GM12874 (cell line): ENCODE results near the gene ZNF516.

Experiments used
- CTCF ChIP-seq: IDR thresholded peaks from 2 replicates; pipeline ENCODE4 v1.5.1; 2011; ENCODE audit warnings: low read depth, mild to moderate bottlenecking, control low read depth, low read length, moderate library complexity; ENCODE audit not compliant: insufficient read depth

ZNF516 gene

GRCh38 chr18:76505614-76506013 lies 10.6 kb upstream of the ZNF516 start:
- no peak for TF ChIP-seq CTCF

GRCh38 chr18:76504749-76505148 lies 9.7 kb upstream of the ZNF516 start:
- TF ChIP-seq CTCF: no peak

- no peak for TF ChIP-seq CTCF
These were observed 8.8 kb upstream of the ZNF516 start for GRCh38 chr18:76503649-76504386.

- no peak for TF ChIP-seq CTCF
These were observed 7.5 kb upstream of the ZNF516 start for GRCh38 chr18:76502551-76502950.

GRCh38 chr18:76499637-76500340 lies 4.7 kb upstream of the ZNF516 start:
- TF ChIP-seq CTCF: no peak

GRCh38 chr18:76499021-76499420 lies 4.0 kb upstream of the ZNF516 start:
- no peak for TF ChIP-seq CTCF

GRCh38 chr18:76498064-76498463 lies 3.0 kb upstream of the ZNF516 start:
- no peak for TF ChIP-seq CTCF
